DMS53 treated with DMSO at 0.1 percent for 48 hours (cell line): ENCODE results near the gene DDX43.
A peak's percentile ranks its signal among the peaks of the same experiment; 100 is the strongest.
"Not testable (repeated sequence)": the region's sequence is repeated elsewhere in the genome, so short reads cannot be mapped to it uniquely, and the experiment has no call there.

ENCODE experiments used
- DNase-seq: peaks from one replicate; lab custom pipeline; 2025; ENCODE audit not compliant: unreplicated experiment; lab: John Stamatoyannopoulos, UW

Gene DDX43

DNA sequence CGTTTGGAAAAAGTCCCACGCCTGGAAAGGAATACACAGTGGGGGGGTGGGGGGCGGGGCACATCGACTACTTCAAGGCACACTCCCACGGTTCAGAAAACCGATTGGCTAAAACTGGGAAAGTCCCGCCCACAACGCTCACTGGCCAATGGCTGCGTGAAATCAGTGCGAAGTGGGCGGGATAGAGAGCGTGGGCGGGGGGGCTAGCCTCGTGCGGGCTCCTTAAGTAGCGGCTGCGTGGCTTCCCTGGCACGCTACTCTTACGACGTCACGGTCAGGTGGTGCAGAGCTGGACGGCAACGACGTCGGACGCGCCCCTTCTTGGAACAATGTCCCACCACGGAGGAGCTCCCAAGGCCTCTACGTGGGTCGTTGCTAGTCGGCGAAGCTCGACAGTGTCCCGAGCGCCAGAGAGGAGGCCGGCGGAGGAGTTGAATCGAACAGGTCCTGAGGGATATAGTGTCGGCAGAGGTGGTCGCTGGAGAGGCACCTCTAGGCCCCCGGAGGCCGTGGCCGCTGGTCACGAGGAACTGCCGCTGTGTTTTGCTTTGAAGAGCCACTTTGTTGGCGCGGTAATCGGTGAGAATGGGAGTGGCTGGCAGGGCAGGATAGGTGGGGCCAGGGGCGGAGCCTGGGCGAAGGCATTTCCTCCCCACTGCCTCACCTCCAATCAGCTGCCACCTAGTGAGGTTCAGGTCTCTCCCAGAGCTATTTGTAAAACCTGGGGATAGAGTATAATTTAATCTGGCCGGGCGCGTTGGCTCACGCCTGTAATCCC lies at the start of gene DDX43:
Gene DDX43, plus strand, starts transcription at position 252 of the 778 bp plus-strand sequence. Its CDS starts 78 bp downstream, at position 330.
- DNase-seq = no peak

GRCh38 chr6:73348550-73349204 lies 46.0 kb upstream of the DDX43 start:
- DNase-seq = no peak

- DNase-seq = no peak
Observed at GRCh38 chr6:73349311-73349710, 45.3 kb upstream of the DDX43 start.

GRCh38 chr6:73353636-73354593 lies 40.7 kb upstream of the DDX43 start, which contains the start of gene DPPA5:
Gene DPPA5, minus strand, starts transcription at chr6:73354276. Its CDS starts 51 bp downstream, at chr6:73354225.
- DNase-seq = no peak

GRCh38 chr6:73362358-73362757 lies 32.3 kb upstream of the DDX43 start, which contains the start of gene KHDC3L:
Gene KHDC3L, plus strand, starts transcription at chr6:73362658. Its CDS starts 72 bp downstream, at chr6:73362730.
- no peak for DNase-seq

- no peak for DNase-seq
Observed at GRCh38 chr6:73362869-73363536, 31.6 kb upstream of the DDX43 start.

- DNase-seq = no peak
Observed at GRCh38 chr6:73363537-73363875, 31.1 kb upstream of the DDX43 start.

DNA sequence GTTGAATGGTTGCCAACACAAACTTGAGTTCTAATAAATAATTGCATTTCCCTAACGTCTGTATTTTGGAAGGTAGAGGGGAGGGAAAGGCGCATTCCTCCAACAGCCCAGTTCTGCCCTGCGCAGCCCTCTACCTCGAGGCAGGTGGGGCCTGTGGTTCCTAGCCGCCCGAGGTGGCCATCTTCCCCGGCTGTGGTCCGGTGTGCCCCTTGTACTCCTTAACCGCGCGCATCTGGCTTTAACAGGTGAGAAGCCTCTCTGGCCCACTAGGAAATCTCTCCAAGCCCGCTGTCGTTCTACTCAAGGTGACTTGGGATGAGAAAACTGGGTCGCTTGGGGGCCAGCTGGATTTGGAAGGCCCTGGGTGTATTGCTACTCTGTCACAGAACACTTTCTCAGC lies 30.5 kb upstream of the DDX43 start:
- DNase-seq = no peak

DNA sequence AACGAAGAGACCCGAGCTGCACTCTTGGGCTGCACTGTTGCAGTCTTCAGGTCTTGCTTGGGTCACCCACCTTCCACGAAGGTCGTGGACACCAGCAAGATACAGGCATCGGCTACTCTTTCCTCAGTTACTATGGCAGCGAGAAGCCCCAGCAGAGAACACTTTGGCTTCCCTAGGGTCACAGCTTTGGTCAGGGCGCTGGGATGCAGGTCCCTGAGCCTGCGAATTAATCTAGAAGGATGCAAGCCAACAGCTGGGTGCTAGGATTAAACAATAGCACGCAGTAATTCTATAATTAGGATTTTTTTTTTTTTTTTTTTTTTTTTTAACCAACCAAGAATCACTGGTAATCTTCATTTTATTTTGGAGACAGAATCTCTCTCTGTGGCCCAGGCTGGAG lies 30.1 kb upstream of the DDX43 start:
- DNase-seq = no peak

DNA sequence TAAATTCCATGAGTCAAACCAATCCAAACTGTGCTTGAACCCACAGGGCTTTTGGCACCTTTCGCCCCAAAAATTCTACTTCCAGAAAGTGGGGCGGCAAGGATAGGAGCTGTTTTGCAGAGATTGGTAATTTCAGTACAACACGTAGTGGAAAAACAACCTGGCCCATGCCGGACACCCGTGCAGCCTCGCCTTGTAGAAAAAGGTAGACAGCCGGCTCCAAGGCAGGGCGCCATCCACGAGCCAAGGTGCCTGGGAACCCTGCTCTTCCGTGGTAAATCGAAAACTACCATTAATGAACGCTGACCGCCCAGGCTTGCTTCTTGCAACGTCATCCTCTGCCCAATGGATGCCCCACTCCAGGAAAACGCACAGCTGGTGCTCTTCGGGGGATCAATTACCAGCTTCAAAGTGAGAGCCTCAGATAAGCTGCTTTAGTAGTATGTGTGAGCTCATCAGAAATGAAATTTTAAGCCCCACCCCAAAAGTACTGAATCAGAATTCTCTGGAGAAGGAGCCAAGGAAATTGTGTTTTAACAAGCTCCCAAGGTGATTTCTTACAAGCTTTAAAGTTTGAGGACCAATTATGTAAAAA lies 26.8 kb upstream of the DDX43 start:
- no peak for DNase-seq

DNA sequence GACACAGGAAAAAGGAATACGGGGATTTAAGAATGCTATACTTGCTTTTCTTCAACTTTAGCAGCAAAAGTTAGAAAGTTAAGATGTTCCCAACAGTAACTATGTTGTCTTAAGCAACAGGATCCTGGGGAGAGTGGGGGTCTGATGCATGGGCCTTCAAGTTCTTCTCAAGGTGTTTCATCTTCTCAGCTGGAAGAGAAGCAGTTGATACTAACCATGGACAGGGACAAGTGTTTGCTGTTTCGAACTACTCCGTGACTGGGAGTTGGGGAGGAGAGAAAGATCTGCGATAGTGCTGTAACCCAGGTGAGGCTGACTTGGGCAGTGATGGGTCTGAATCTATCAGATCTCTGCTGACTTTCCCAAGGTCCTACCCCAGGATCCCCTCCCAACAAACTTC lies 26.0 kb upstream of the DDX43 start:
- DNase-seq = no peak

- no peak for DNase-seq
Observed at GRCh38 chr6:73369157-73369556, 25.5 kb upstream of the DDX43 start.

DNA sequence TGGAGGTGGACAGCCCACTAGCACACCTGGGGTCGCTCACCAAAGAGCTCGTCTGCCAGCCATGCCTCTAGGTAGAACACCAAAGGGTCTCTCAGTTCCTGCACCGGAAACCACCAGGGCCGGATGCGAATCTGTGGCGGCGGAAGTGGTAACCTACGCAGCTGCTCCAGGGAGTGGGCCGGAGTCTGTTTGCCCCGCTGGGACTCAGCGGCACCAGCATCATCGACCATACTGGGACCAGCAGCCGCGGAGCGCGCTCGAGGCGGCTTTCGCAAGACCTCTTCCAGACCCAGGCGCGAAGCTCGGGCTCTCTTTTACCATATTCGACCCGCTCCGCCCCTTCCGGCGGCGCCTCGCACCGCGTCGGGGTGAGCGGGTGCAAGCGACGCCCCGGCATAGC lies 25.1 kb upstream of the DDX43 start, which contains the start of gene OOEP:
Gene OOEP, minus strand, starts transcription at position 335 of the 400 bp plus-strand sequence. Its CDS starts 105 bp downstream, at position 230.
- DNase-seq = no peak

DNA sequence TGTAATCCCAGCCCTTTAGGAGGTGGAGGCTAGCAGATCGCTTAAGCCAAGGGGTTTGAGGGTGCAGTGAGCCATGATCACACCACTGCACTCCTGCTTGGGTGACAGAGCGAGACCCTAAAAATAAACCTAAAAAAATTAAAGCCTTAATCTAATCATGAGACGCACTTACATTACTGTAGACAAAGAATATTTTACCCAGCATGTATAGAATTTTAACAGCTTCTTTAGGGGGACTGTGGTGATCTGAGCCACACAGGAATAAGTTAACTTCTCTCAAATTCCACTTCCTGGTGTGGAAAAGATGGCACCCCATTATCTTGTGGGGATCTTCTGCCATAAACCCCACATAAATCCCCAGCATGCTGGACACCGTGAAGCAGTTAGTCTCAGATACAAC lies 22.6 kb upstream of the DDX43 start:
- no peak for DNase-seq

- DNase-seq = no peak
Observed at GRCh38 chr6:73372516-73372915, 22.1 kb upstream of the DDX43 start.

GRCh38 chr6:73375216-73375615 lies 19.4 kb upstream of the DDX43 start:
- peak; percentile 57 for DNase-seq

GRCh38 chr6:73377225-73377624 lies 17.4 kb upstream of the DDX43 start:
- DNase-seq = no peak

DNA sequence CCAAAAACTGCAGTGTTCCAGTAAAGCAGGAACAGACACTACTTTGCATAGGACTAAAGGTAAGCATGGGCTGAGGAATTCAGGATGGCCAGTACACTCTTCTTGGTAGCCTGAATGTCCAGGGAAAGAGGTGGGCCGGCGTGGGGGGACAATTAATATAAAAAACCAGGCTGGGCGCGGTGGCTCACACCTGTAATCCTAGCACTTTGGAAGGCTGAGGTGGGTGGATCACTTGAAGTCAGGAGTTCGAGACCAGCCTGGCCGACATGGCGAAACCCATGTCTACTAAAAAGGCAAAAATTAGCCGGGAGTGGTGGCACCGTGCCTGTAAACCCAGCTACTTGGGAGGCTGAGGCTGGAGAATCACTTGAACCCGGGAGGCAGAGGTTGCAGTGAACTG lies 13.1 kb upstream of the DDX43 start:
- DNase-seq = not testable (repeated sequence)

GRCh38 chr6:73382462-73383113 lies 12.0 kb upstream of the DDX43 start:
- DNase-seq = no peak

GRCh38 chr6:73388433-73388799 lies 6.2 kb upstream of the DDX43 start:
- DNase-seq = no peak
